ENCODE measurements around the gene MT1G.

Gene MT1G

GRCh38 chr16:56628486-56629350 lies 39.1 kb downstream of the MT1G start:
- Histone ChIP-seq H3K4me3 (ENCODE audit: low read depth, low read length) (no peak overlapping the region), H3K36me3 (ENCODE audit: control insufficient read depth in 2 of 2, insufficient read depth in 1 of 2, low read length in 2 of 2) (no peaks in the 10 kb centered on the region), H3K27ac (ENCODE audit: extremely low read depth, low read depth, low read length) (no peak overlapping the region), H3K9me3 (ENCODE audit: control insufficient read depth, insufficient read depth, low read depth, low read length) (no peaks in the 10 kb centered on the region), H3K4me1 (ENCODE audit: control insufficient read depth, insufficient read depth, low read length) (no peaks in the 10 kb centered on the region; the same call in 1 of the 2 replicates)
- ChIA-PET CTCF (interaction anchor here (0.6 to 1.2 kb wide), 7 partner anchors 19 to 963 kb away, joined by 3 to 5 read pairs (median 3); no protein-coding TSS in a partner anchor), POLR2A (no interaction called here)
- no peak for TF ChIP-seq ZNF561 (tag by site-specific recombination; IDR thresholded peaks at IDR 0.05; ENCODE audit: borderline replicate concordance)
- TF ChIP-seq ZNF214 (tag by site-specific recombination; IDR thresholded peaks at IDR 0.05; ENCODE audit: borderline replicate concordance) = no peak
- TF ChIP-seq ZBTB48 (tag by site-specific recombination; IDR thresholded peaks at IDR 0.05) = no peak
- no peak for TF ChIP-seq OVOL3 (tag by site-specific recombination; IDR thresholded peaks at IDR 0.05)
- no peak for TF ChIP-seq ZNF501 (tag by site-specific recombination; IDR thresholded peaks at IDR 0.05)
- no peak for TF ChIP-seq BCL11B (tag by site-specific recombination; IDR thresholded peaks at IDR 0.05; ENCODE audit: low read depth)
- TF ChIP-seq ZSCAN16 (tag by site-specific recombination; IDR thresholded peaks at IDR 0.05) = no peak

DNA sequence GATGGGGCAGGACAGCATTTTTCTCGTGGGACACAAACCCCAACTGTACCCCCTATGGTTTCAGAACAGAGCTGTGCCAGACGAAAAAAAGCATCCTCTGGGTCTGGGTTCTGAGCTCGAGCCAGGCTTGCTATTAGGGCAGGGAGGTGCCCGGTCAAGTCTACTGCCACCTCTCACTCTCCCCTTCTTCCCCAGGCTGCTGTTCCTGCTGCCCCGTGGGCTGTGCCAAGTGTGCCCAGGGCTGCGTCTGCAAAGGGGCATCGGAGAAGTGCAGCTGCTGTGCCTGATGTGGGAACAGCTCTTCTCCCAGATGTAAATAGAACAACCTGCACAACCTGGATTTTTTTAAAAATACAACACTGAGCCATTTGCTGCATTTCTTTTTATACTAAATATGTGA lies 41.2 kb downstream of the MT1G start:
- CTCF ChIA-PET = interaction anchor here (0.7 to 1.3 kb wide), 3 partner anchors 9 to 75 kb away, joined by 3 to 4 read pairs (median 4); no protein-coding TSS in a partner anchor
- no peaks in the 10 kb centered on the region for H3K36me3 ChIP-seq (ENCODE audit: control insufficient read depth in 2 of 2, insufficient read depth in 1 of 2, low read length in 2 of 2)
- POLR2A ChIA-PET = interaction anchor here (2.6 kb wide), 1 partner anchor 18 kb away, joined by 8 read pairs; the partner anchor contains the start of gene MT2A
- H3K4me1 ChIP-seq (ENCODE audit: control insufficient read depth, insufficient read depth, low read length) = no peaks in the 10 kb centered on the region; the same call in 1 of the 2 replicates
- TF ChIP-seq HOXD13 (CRISPR knock-in tag; IDR thresholded peaks at IDR 0.05; ENCODE audit: borderline replicate concordance) (no peak), ZFP41 (tag by site-specific recombination; IDR thresholded peaks at IDR 0.05; ENCODE audit: borderline replicate concordance) (no peak), ZFP69B (tag by site-specific recombination; IDR thresholded peaks at IDR 0.05) (no peak), ZNF530 (tag by site-specific recombination; IDR thresholded peaks at IDR 0.05; ENCODE audit: low read depth) (no peak), PRDM4 (tag by site-specific recombination; IDR thresholded peaks at IDR 0.05) (no peak), ZNF561 (tag by site-specific recombination; IDR thresholded peaks at IDR 0.05; ENCODE audit: borderline replicate concordance) (no peak), ZNF548 (tag by site-specific recombination; IDR thresholded peaks at IDR 0.05) (no peak), ZNF24 (tag by site-specific recombination; IDR thresholded peaks at IDR 0.05) (no peak), ZNF335 (tag by site-specific recombination; conservative IDR thresholded peaks at IDR 0.05) (no peak)
- TF ChIP-seq, protein P1, sequence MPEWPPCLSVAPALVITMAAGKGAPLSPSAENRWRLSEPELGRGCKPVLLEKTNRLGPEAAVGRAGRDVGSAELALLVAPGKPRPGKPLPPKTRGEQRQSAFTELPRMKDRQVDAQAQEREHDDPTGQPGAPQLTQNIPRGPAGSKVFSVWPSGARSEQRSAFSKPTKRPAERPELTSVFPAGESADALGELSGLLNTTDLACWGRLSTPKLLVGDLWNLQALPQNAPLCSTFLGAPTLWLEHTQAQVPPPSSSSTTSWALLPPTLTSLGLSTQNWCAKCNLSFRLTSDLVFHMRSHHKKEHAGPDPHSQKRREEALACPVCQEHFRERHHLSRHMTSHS (tag by site-specific recombination; IDR thresholded peaks at IDR 0.05) = no peak
- no peak overlapping the region for H3K27ac ChIP-seq (ENCODE audit: extremely low read depth, low read depth, low read length)
- H3K9me3 ChIP-seq (ENCODE audit: control insufficient read depth, insufficient read depth, low read depth, low read length) = no peaks in the 10 kb centered on the region
- no peak overlapping the region for H3K4me3 ChIP-seq (ENCODE audit: low read depth, low read length)

DNA sequence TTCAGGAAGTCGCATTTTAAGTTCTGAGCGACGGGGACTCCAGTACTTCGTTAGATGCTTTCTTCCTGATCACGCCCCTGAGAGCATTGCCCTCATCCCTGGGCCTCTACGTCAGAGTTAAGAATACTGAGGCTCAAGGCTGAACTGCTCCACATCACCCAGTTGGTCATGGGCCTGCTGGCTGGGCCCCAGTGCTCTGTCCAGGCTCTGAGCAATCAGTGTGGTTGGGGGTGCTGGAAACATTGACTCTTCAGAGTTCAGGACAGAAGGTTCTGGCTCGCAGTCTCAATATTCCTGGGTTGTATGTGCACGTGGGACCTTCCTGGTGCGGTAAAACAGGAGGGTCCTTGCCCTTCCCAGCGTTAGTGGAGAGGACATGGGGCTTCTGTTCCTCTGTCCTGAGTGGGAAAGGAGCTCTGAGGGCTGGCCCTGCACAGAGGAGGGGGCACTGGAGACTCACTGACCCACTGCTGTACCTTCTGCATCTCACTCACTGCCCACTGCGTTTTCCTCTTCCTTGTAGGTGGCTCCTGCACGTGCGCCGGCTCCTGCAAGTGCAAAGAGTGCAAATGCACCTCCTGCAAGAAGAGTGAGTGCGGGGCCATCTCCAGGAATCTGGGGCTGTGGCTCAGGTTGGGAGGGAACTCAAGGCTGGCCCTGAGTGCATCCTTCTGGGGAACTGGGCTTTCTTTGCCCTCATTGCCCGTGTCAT lies 41.8 kb downstream of the MT1G start:
- H3K4me3 ChIP-seq (ENCODE audit: low read depth, low read length) = no peak overlapping the region
- H3K27ac ChIP-seq (ENCODE audit: extremely low read depth, low read depth, low read length) = no peak overlapping the region
- POLR2A ChIA-PET = interaction anchor here (1.4 to 2.6 kb wide), 2 partner anchors 16 to 18 kb away, joined by 5 to 8 read pairs; partner anchors contain the start of gene MT2A
- H3K36me3 ChIP-seq (ENCODE audit: control insufficient read depth in 2 of 2, insufficient read depth in 1 of 2, low read length in 2 of 2) = no peaks in the 10 kb centered on the region
- no peaks in the 10 kb centered on the region for H3K9me3 ChIP-seq (ENCODE audit: control insufficient read depth, insufficient read depth, low read depth, low read length)
- no peaks in the 10 kb centered on the region; the same call in 1 of the 2 replicates for H3K4me1 ChIP-seq (ENCODE audit: control insufficient read depth, insufficient read depth, low read length)
- CTCF ChIA-PET = interaction anchor here (0.7 to 1.3 kb wide), 2 partner anchors 8 to 76 kb away, joined by 4 read pairs; no protein-coding TSS in a partner anchor
- TF ChIP-seq ZNF426 (tag by site-specific recombination; IDR thresholded peaks at IDR 0.05) (no peak), SETDB1 (IDR thresholded peaks at IDR 0.05; ENCODE audit: insufficient read length, low read length) (no peak), ZNF830 (tag by site-specific recombination; IDR thresholded peaks at IDR 0.05; ENCODE audit: low read depth) (no peak), ZNF148 (tag by site-specific recombination; IDR thresholded peaks at IDR 0.05; ENCODE audit: borderline replicate concordance) (no peak), ZNF658 (tag by site-specific recombination; IDR thresholded peaks at IDR 0.05) (no peak), ZNF121 (tag by site-specific recombination; IDR thresholded peaks at IDR 0.05) (no peak), ZNF416 (tag by site-specific recombination; IDR thresholded peaks at IDR 0.05) (no peak), ZNF747 (tag by site-specific recombination; IDR thresholded peaks at IDR 0.05) (no peak)
